ENCODE measurements around the gene TIMP2.

The TIMP2 gene

GRCh38 chr17:78962345-78962983, 37.3 kb upstream of the TIMP2 start:
- no peak for TF ChIP-seq CTCF (IDR thresholded peaks at IDR 0.05; ENCODE audit: low read depth, low read length)
- no peak overlapping the region for H3K4me3 ChIP-seq (ENCODE audit: low read depth, low read length)

- TF ChIP-seq CTCF (IDR thresholded peaks at IDR 0.05; ENCODE audit: low read depth, low read length) = no peak
- H3K4me3 ChIP-seq (ENCODE audit: low read depth, low read length) = no peak overlapping the region
Measured at GRCh38 chr17:78961571-78961970, 36.4 kb upstream of the TIMP2 start.

GRCh38 chr17:78960928-78961327, 35.7 kb upstream of the TIMP2 start:
- H3K4me3 ChIP-seq (ENCODE audit: low read depth, low read length) = no peak overlapping the region
- TF ChIP-seq CTCF (IDR thresholded peaks at IDR 0.05; ENCODE audit: low read depth, low read length) = no peak

GRCh38 chr17:78959803-78960202, 34.6 kb upstream of the TIMP2 start:
- no peak for TF ChIP-seq CTCF (IDR thresholded peaks at IDR 0.05; ENCODE audit: low read depth, low read length)
- H3K4me3 ChIP-seq (ENCODE audit: low read depth, low read length) = no peak overlapping the region

GRCh38 chr17:78958641-78959127, 33.5 kb upstream of the TIMP2 start:
- H3K4me3 ChIP-seq (ENCODE audit: low read depth, low read length) = no peak overlapping the region
- TF ChIP-seq CTCF (IDR thresholded peaks at IDR 0.05; ENCODE audit: low read depth, low read length) = no peak

- H3K4me3 ChIP-seq (ENCODE audit: low read depth, low read length) = no peak overlapping the region
- TF ChIP-seq CTCF (IDR thresholded peaks at IDR 0.05; ENCODE audit: low read depth, low read length) = no peak
Measured at GRCh38 chr17:78957128-78957527, 31.9 kb upstream of the TIMP2 start.

- H3K4me3 ChIP-seq (ENCODE audit: low read depth, low read length) = no peak overlapping the region
- TF ChIP-seq CTCF (IDR thresholded peaks at IDR 0.05; ENCODE audit: low read depth, low read length) = no peak
Measured at GRCh38 chr17:78956254-78956653, 31.1 kb upstream of the TIMP2 start.

Data from WI38 (cell line).